Measurements from ENCODE around the gene PMM2.

Gene PMM2

DNA sequence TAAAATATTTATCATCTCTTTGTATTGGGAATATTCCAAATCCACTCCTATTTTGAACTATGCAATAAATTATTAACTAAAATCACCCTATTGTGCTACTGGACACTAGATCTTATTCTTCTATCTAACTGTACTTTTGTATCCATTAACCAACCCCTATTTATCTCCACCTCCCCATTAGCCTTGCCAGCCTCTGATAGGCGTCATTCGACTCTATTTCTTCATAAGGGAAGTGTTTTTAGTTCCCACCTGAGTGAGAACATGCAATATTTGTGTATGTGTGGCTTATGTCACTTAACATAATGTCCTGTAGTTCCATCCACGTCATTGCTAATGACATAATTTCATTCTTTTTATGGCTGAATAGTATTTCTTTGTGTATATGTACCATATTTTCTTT lies 24.1 kb upstream of the PMM2 start:
- Histone ChIP-seq H3K36me3 (peaks cover 15 to 93% (median 24%) of the 10 kb centered on the region in 3 donors), H3K4me3 (no peak overlapping the region), H3K27ac (no peak overlapping the region), H3K27me3 (no peaks in the 10 kb centered on the region), H3K4me1 (no peaks in the 10 kb centered on the region), H3K9me3 (no peaks in the 10 kb centered on the region)
- TF ChIP-seq, protein P1, sequence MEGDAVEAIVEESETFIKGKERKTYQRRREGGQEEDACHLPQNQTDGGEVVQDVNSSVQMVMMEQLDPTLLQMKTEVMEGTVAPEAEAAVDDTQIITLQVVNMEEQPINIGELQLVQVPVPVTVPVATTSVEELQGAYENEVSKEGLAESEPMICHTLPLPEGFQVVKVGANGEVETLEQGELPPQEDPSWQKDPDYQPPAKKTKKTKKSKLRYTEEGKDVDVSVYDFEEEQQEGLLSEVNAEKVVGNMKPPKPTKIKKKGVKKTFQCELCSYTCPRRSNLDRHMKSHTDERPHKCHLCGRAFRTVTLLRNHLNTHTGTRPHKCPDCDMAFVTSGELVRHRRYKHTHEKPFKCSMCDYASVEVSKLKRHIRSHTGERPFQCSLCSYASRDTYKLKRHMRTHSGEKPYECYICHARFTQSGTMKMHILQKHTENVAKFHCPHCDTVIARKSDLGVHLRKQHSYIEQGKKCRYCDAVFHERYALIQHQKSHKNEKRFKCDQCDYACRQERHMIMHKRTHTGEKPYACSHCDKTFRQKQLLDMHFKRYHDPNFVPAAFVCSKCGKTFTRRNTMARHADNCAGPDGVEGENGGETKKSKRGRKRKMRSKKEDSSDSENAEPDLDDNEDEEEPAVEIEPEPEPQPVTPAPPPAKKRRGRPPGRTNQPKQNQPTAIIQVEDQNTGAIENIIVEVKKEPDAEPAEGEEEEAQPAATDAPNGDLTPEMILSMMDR (IDR thresholded peaks at IDR 0.05) = no peak
- DNase-seq = no peak
- intact Hi-C loops (cut with DNase I; ENCODE audit: low total_unique reads) = no loop called here

DNA sequence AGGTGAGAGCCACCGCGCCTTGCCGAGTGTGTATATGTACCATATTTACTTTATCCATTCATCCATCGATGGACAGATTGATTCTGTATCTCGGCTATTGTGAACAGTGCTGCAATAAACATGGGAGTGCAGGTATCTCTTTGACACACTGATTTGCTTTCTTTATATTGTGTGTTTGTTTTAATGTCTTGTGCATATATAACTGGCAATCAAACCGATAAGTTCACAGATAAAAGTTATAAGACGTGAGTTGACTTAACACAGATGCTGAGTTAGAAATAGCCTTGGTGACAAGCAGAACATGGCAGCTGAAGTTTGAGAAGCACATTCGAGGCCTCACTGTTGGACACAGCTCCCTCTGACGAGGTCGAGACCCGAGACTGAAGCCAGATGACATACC lies 23.4 kb upstream of the PMM2 start:
- peaks cover 15 to 93% (median 19%) of the 10 kb centered on the region in 3 donors for H3K36me3 ChIP-seq
- DNase-seq = no peak
- intact Hi-C loops (cut with DNase I; ENCODE audit: low total_unique reads) = no loop called here
- H3K9me3 ChIP-seq = no peaks in the 10 kb centered on the region
- H3K4me1 ChIP-seq = no peaks in the 10 kb centered on the region
- no peak overlapping the region for H3K27ac ChIP-seq
- H3K27me3 ChIP-seq = no peaks in the 10 kb centered on the region
- TF ChIP-seq, protein P1 (IDR thresholded peaks at IDR 0.05) = no peak
- no peak overlapping the region for H3K4me3 ChIP-seq

DNA sequence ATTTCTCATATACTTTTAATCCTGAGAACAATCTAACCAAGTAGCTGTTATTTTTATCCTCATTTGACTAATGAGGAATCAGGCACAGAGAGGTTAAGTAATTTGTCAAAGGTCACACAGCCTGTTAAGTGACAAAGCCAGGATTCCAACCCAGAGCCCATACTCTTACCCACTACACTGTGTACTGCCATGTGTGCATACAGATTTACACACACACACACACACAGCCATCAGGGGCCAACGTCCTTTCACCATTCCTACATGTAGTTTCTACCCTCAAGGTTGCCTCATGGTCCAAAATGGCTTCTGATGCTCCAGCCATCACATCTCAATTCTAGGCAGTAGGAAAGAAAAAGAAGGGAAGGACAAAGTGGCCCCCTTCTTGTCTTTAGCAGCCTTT lies 22.3 kb upstream of the PMM2 start:
- intact Hi-C loops (cut with DNase I; ENCODE audit: low total_unique reads) = no loop called here
- TF ChIP-seq, protein P1 (IDR thresholded peaks at IDR 0.05) = no peak
- peaks cover 15 to 95% (median 19%) of the 10 kb centered on the region in 3 donors for H3K36me3 ChIP-seq

DNA sequence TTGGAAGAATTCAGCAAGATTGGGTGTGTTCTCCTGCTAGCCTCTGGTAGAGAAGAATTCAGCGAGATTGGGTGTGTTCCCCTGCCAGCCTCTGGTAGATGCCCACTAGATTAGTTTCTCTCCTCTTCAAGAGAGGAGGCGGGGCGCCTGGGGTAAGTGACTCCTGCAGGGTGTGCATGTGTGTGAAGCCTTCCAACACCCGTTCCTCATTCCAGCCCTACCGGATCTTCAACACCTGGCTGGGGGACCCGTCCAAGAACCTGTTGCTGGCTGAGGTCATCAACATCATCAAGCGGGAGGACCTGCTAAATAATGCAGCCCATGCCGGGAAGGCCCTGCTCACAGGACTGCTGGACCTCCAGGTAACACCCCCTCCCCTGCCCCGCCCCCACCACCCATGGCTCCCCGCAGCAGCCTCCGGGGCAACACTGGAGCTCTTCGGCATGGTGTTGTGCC lies 21.5 kb upstream of the PMM2 start:
- Histone ChIP-seq H3K4me3 (no peak overlapping the region), H3K9me3 (no peaks in the 10 kb centered on the region), H3K4me1 (no peaks in the 10 kb centered on the region), H3K27me3 (no peaks in the 10 kb centered on the region), H3K27ac (no peak overlapping the region), H3K36me3 (peaks cover 15 to 89% (median 19%) of the 10 kb centered on the region in 3 donors)
- DNase-seq = no peak
- TF ChIP-seq, protein P1 (IDR thresholded peaks at IDR 0.05) = no peak
- intact Hi-C loops (cut with DNase I; ENCODE audit: low total_unique reads) = no loop called here

More for the DNA sequence above, 22.3 kb upstream of the PMM2 start:
- Histone ChIP-seq H3K4me1 (no peaks in the 10 kb centered on the region), H3K9me3 (no peaks in the 10 kb centered on the region), H3K27me3 (no peaks in the 10 kb centered on the region), H3K4me3 (no peak overlapping the region), H3K27ac (no peak overlapping the region)
- no peak for DNase-seq

DNA sequence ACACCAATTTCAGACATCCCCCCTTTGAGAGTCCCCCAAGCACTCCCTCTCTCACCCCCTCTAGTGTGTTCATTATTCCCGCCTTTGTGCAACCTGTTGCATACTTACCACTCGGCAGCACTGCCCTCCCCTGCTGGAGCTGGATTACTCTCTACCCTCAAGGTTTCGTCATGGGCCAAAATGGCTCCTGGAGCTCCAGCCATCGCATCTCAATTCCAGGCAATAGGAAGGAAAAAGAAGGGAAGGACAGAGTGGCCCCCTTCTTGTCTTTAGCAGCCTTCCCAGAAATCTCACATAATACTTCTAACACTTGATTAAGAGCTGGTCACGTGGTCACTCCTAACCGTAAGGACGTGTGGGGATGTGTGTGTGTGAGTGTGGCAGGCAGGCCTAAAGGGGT lies 20.4 kb upstream of the PMM2 start:
- Histone ChIP-seq H3K4me1 (no peaks in the 10 kb centered on the region), H3K27ac (no peak overlapping the region), H3K9me3 (no peaks in the 10 kb centered on the region), H3K4me3 (no peak overlapping the region), H3K27me3 (no peaks in the 10 kb centered on the region), H3K36me3 (peaks cover 15 to 90% (median 19%) of the 10 kb centered on the region in 3 donors)
- TF ChIP-seq, protein P1 (IDR thresholded peaks at IDR 0.05) = no peak
- no peak for DNase-seq
- intact Hi-C loops (cut with DNase I; ENCODE audit: low total_unique reads) = no loop called here

DNA sequence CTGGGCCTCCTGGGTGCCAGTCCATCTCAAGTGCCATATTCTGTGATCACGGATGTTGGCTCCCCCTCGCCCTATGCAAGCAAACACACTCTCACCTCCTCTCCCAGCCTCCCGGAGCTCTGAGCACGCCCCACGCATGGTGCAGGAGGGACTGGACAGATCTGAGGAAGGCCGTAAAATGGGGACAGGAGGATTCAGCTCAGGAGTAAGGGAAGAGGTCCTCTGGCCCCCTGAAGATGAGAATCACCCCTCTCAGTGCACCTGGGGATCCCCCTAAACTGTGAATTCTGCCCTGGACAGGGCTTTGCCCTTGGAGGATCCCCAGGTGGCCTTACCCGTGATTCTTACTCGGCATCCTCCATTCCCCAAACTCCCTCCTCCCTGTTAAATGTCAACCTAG lies 15.8 kb upstream of the PMM2 start:
- intact Hi-C loops (cut with DNase I; ENCODE audit: low total_unique reads) = no loop called here
- DNase-seq = no peak
- Histone ChIP-seq H3K36me3 (peaks cover 0 to 51% (median 6%) of the 10 kb centered on the region in 3 donors), H3K27ac (no peak overlapping the region), H3K9me3 (no peaks in the 10 kb centered on the region), H3K4me3 (no peak overlapping the region), H3K4me1 (no peaks in the 10 kb centered on the region), H3K27me3 (no peaks in the 10 kb centered on the region)
- TF ChIP-seq, protein P1 (IDR thresholded peaks at IDR 0.05) = no peak
